Measurements from ENCODE around the gene PLXDC1. TPM values are rescaled to one million over a fixed set of nuclear protein-coding genes. Genes with fewer than 3 reads are reported as not detected.

Gene PLXDC1
- total RNA-seq, 2 experiments from 2014 or later: 1.7 to 2.4 TPM

- H3K4me1 Mint-ChIP-seq (ENCODE audit: low read depth): peaks cover 33% of the 10 kb centered on the region
Measured at GRCh38 chr17:39153599-39154051, 2.2 kb upstream of the PLXDC1 start.

GRCh38 chr17:39151943-39152818, 744 bp upstream of the PLXDC1 start:
- ChIA-PET CTCF (interaction anchor here (0.6 to 7.8 kb wide), 40 partner anchors 8 to 421 kb away, joined by 3 to 155 read pairs (median 6); partner anchors contain the start of genes ARL5C, FBXO47 and RPL23), POLR2A (interaction anchor here (0.8 to 3.3 kb wide), 20 partner anchors 8 to 401 kb away, joined by 3 to 32 read pairs (median 3); partner anchors contain the start of genes ARL5C, PSMB3 and RPL19)
- DNase-seq: peak; percentile 58
- no peak for TF ChIP-seq CTCF (IDR thresholded peaks at IDR 0.05)
- Mint-ChIP-seq H3K9me3 (no peaks in the 10 kb centered on the region), H3K36me3 (ENCODE audit: low read depth) (peaks cover 2% of the 10 kb centered on the region), H3K27ac (peak overlapping the region; percentile 89), H3K4me3 (peak overlapping the region; percentile 86), H3K27me3 (peaks cover 2% of the 10 kb centered on the region), H3K4me1 (ENCODE audit: low read depth) (peaks cover 37% of the 10 kb centered on the region)
- no peak for ATAC-seq
- intact Hi-C loops (cut with micrococcal nuclease): loop anchor here (2.0 to 5.0 kb wide), 3 partner anchors 83 to 280 kb away; partner anchors contain the start of gene LASP1

More at GRCh38 chr17:39153599-39154051, 2.2 kb upstream of the PLXDC1 start:
- ATAC-seq (peak; percentile 43), DNase-seq (peak; percentile 91)
- POLR2A ChIA-PET: interaction anchor here (0.7 to 3.3 kb wide), 23 partner anchors 9 to 402 kb away, joined by 3 to 32 read pairs (median 4); partner anchors contain the start of genes ARL5C, PSMB3, RPL19 and RPL23
- no peak for TF ChIP-seq CTCF (IDR thresholded peaks at IDR 0.05)
- CTCF ChIA-PET: interaction anchor here (0.8 to 7.8 kb wide), 45 partner anchors 9 to 423 kb away, joined by 3 to 155 read pairs (median 5); partner anchors contain the start of genes ARL5C, LASP1 and RPL23
- intact Hi-C loops (cut with micrococcal nuclease): loop anchor here (2.0 to 5.0 kb wide), 3 partner anchors 85 to 281 kb away; partner anchors contain the start of gene LASP1
- peak overlapping the region; percentile 86 for H3K4me3 Mint-ChIP-seq
- H3K27ac Mint-ChIP-seq: peak overlapping the region; percentile 89
- H3K27me3 Mint-ChIP-seq: peaks cover 2% of the 10 kb centered on the region
- no peaks in the 10 kb centered on the region for H3K9me3 Mint-ChIP-seq
- peaks cover 2% of the 10 kb centered on the region for H3K36me3 Mint-ChIP-seq (ENCODE audit: low read depth)

- TF ChIP-seq CTCF (IDR thresholded peaks at IDR 0.05): no peak
- ATAC-seq (no peak), DNase-seq (no peak)
- H3K9me3 Mint-ChIP-seq: no peaks in the 10 kb centered on the region
- POLR2A ChIA-PET: interaction anchor here (0.6 to 1.1 kb wide), 2 partner anchors 27 to 78 kb away, joined by 3 read pairs; no protein-coding TSS in a partner anchor
- H3K27me3 Mint-ChIP-seq: peaks cover 2% of the 10 kb centered on the region
- H3K4me3 Mint-ChIP-seq: peak overlapping the region; percentile 65
- intact Hi-C loops (cut with micrococcal nuclease): loop anchor here (5.0 kb wide), 1 partner anchor 278 kb away; the partner anchor contains the start of gene LASP1
- peaks cover 38% of the 10 kb centered on the region for H3K4me1 Mint-ChIP-seq (ENCODE audit: low read depth)
- CTCF ChIA-PET: interaction anchor here (1.0 to 7.8 kb wide), 5 partner anchors 14 to 177 kb away, joined by 3 to 155 read pairs (median 6); no protein-coding TSS in a partner anchor
- H3K36me3 Mint-ChIP-seq (ENCODE audit: low read depth): peaks cover 2% of the 10 kb centered on the region
- H3K27ac Mint-ChIP-seq: peak overlapping the region; percentile 21
Measured at GRCh38 chr17:39150795-39151149, 665 bp downstream of the PLXDC1 start.

GRCh38 chr17:39150104-39150634, 1.3 kb downstream of the PLXDC1 start:
- Mint-ChIP-seq H3K36me3 (ENCODE audit: low read depth) (peaks cover 2% of the 10 kb centered on the region), H3K27me3 (peaks cover 2% of the 10 kb centered on the region), H3K4me1 (ENCODE audit: low read depth) (peaks cover 40% of the 10 kb centered on the region), H3K4me3 (peak overlapping the region; percentile 65), H3K27ac (no peak overlapping the region), H3K9me3 (no peaks in the 10 kb centered on the region)
- DNase-seq (no peak), ATAC-seq (no peak)
- intact Hi-C loops (cut with micrococcal nuclease): loop anchor here (5.0 kb wide), 1 partner anchor 278 kb away; the partner anchor contains the start of gene LASP1
- ChIA-PET POLR2A (interaction anchor here (1.1 kb wide), 1 partner anchor 26 kb away, joined by 3 read pairs; no protein-coding TSS in a partner anchor), CTCF (interaction anchor here (1.0 to 7.8 kb wide), 4 partner anchors 14 to 167 kb away, joined by 3 to 155 read pairs (median 8); no protein-coding TSS in a partner anchor)
- no peak for TF ChIP-seq CTCF (IDR thresholded peaks at IDR 0.05)

Data from activated CD8-positive, alpha-beta T cell treated with anti-CD3 and anti-CD28 coated beads for 36 hours (primary cell).